Endothelial cell of umbilical vein (primary cell): Measurements from ENCODE around the gene CLCN2. TPM values are rescaled to one million over a fixed set of nuclear protein-coding genes. Genes with fewer than 3 reads are reported as not detected.

Source experiments
- BruUV-seq: library from RNA; stranded (reverse); fragments of 400-500 nt; replicated peaks from 2 replicates; lab custom pipeline; 2021; lab: Mats Ljungman, UMichigan
- CTCF ChIA-PET: fragments of 300-600, 350-600 bp; sonication (Branson Sonifier 250); formaldehyde crosslinking; loops from one replicate; lab custom pipeline; 2021; ENCODE audit warnings: antibody characterized with exemption, inconsistent platforms; lab: Charles Lee
- POLR2A ChIA-PET: fragments of 300-600, 350-600 bp; sonication (Branson Sonifier 250); formaldehyde crosslinking; loops from one replicate; lab custom pipeline; 2021; ENCODE audit warnings: antibody characterized with exemption, inconsistent platforms; lab: Charles Lee
- DNase-seq: peaks from one replicate; pipeline ENCODE4 v3.0.0-alpha.2; 2011; ENCODE audit warnings: low read depth, low spot score
- FAIRE-seq: peaks from 2 replicates; lab custom pipeline; 2011; peaks lifted over from hg19 to GRCh38; lab: Jason Lieb, UNC
- H2AFZ ChIP-seq: 2 replicates; pipeline ENCODE4 v1.6.0; 2012; ENCODE audit warnings: low read depth, low read length, control low read depth, inconsistent platforms
- H3K27ac ChIP-seq: 2 replicates; pipeline ENCODE4 v1.5.1; 2011; ENCODE audit warnings: low read depth, mild to moderate bottlenecking, control low read depth, low read length, moderate library complexity; ENCODE audit not compliant: insufficient read depth
- H3K27me3 ChIP-seq, 2 experiments: 2 replicates each; pipeline versions ENCODE4 v1.6.0 to v1.6.1; 2011; ENCODE audit warnings: low read length in 2 of 2, mixed read lengths in 1 of 2; ENCODE audit not compliant: control insufficient read depth in 2 of 2, insufficient read depth in 2 of 2
- H3K36me3 ChIP-seq, 2 experiments: 2 replicates in 1 of 2; 3 replicates in 1 of 2; pipeline ENCODE4 v1.5.1; 2011; ENCODE audit warnings: low read length in 2 of 2, mild to moderate bottlenecking in 1 of 2, moderate library complexity in 1 of 2; ENCODE audit not compliant: control insufficient read depth in 2 of 2, insufficient read depth in 2 of 2; ENCODE audit errors: extremely low read depth in 1 of 2
- H3K4me1 ChIP-seq: 3 replicates; pipeline ENCODE4 v1.5.1; 2011; ENCODE audit warnings: mild to moderate bottlenecking, low read length; ENCODE audit not compliant: control insufficient read depth, insufficient read depth; ENCODE audit errors: extremely low read depth
- H3K4me2 ChIP-seq: 2 replicates; pipeline ENCODE4 v1.6.1; 2011; ENCODE audit warnings: low read length, control low read depth, mixed read lengths; ENCODE audit not compliant: insufficient read depth
- H3K4me3 ChIP-seq, 3 experiments: fragments of 200-600 bp in 1 of 3; sonication (generic), shearing (Covaris generic) in 1 of 3; replicated peaks in 1 of 3; 2 replicates each; pipeline ENCODE4 v1.5.1; 2011 to 2016; ENCODE audit warnings: control low read depth in 3 of 3, low read length in 3 of 3, mild to moderate bottlenecking in 2 of 3, inconsistent platforms in 1 of 3, low read depth in 1 of 3, moderate library complexity in 1 of 3; ENCODE audit not compliant: insufficient read depth in 1 of 3
- H3K79me2 ChIP-seq: 2 replicates; pipeline ENCODE4 v1.6.0; 2012; ENCODE audit warnings: low read length, inconsistent platforms; ENCODE audit not compliant: control insufficient read depth, insufficient read depth
- H3K9ac ChIP-seq: replicated peaks from 2 replicates; pipeline ENCODE3; 2011; ENCODE audit warnings: low read length, control low read depth; ENCODE audit not compliant: insufficient read depth; ENCODE audit errors: extremely low read depth
- H3K9me1 ChIP-seq: replicated peaks from 3 replicates; pipeline ENCODE4 v1.6.0; 2011; ENCODE audit warnings: mild to moderate bottlenecking, low read length; ENCODE audit not compliant: control insufficient read depth, insufficient read depth; ENCODE audit errors: extremely low read depth
- H3K9me3 ChIP-seq: replicated peaks from 2 replicates; pipeline ENCODE4 v1.5.1; 2012; ENCODE audit warnings: low read length, inconsistent platforms; ENCODE audit not compliant: control insufficient read depth, insufficient read depth
- H4K20me1 ChIP-seq: replicated peaks from 2 replicates; pipeline ENCODE3; 2011; ENCODE audit warnings: mild to moderate bottlenecking, low read length; ENCODE audit not compliant: control insufficient read depth, insufficient read depth; ENCODE audit errors: extremely low read depth
- EZH2 ChIP-seq: IDR thresholded peaks from 2 replicates; pipeline ENCODE4 v1.6.1; 2012; ENCODE audit warnings: borderline replicate concordance, low read depth, mild to moderate bottlenecking, moderate library complexity, low read length, inconsistent platforms; ENCODE audit not compliant: severe bottlenecking
- FOS ChIP-seq: IDR thresholded peaks from 2 replicates; pipeline ENCODE4 v1.6.1; 2011; ENCODE audit warnings: mild to moderate bottlenecking, low read length, moderate library complexity, borderline replicate concordance; ENCODE audit not compliant: insufficient read depth
- JUN ChIP-seq: IDR thresholded peaks from 2 replicates; pipeline ENCODE4 v1.6.1; 2011; ENCODE audit warnings: borderline replicate concordance, low read depth; ENCODE audit not compliant: insufficient read length, insufficient read depth
- MYC ChIP-seq: IDR thresholded peaks from one replicate; pipeline ENCODE4 v1.6.1; 2011; ENCODE audit warnings: mild to moderate bottlenecking, low read depth, low read length
- dilution Hi-C: fragments of 300-500 bp; cut with MboI; formaldehyde crosslinking; loops from one replicate; pipeline ENCODE4 v1.15.0; 2019; ENCODE audit warnings: low sequenced_read_pairs; ENCODE audit not compliant: extremely low pct_ligation_motif_present
- intact Hi-C: fragments of 100-400 bp; cut with micrococcal nuclease; formaldehyde crosslinking; loops from one replicate; pipeline ENCODE4 v1.10.0; 2022
- polyA plus RNA-seq, 4 experiments: library from polyadenylated mRNA; depleted of rRNA in 3 of 4; stranded (reverse) in 3 of 4; unstranded in 1 of 4; fragments of >200 nt; gene quantifications; 2 replicates each; pipeline versions ENCODE4 v1.2.1 to v1.2.3, GENCODE V29; 2011 to 2012; ENCODE audit warnings: missing spikeins in 1 of 4
- total RNA-seq: library from RNA; stranded (reverse); gene quantifications from 2 replicates; pipeline ENCODE4 v1.2.3, GENCODE V29; 2021
- TF ChIP-seq, protein P1 (sequence below): IDR thresholded peaks from 2 replicates; pipeline ENCODE4 v1.6.1; 2011; ENCODE audit not compliant: insufficient read depth, insufficient read length

The CLCN2 gene
- total and polyA plus RNA-seq, 2 donors (not counting 3 experiments of a cell fraction or from before 2014, with no cell fraction given) = 3.5 to 6.5 TPM

DNA sequence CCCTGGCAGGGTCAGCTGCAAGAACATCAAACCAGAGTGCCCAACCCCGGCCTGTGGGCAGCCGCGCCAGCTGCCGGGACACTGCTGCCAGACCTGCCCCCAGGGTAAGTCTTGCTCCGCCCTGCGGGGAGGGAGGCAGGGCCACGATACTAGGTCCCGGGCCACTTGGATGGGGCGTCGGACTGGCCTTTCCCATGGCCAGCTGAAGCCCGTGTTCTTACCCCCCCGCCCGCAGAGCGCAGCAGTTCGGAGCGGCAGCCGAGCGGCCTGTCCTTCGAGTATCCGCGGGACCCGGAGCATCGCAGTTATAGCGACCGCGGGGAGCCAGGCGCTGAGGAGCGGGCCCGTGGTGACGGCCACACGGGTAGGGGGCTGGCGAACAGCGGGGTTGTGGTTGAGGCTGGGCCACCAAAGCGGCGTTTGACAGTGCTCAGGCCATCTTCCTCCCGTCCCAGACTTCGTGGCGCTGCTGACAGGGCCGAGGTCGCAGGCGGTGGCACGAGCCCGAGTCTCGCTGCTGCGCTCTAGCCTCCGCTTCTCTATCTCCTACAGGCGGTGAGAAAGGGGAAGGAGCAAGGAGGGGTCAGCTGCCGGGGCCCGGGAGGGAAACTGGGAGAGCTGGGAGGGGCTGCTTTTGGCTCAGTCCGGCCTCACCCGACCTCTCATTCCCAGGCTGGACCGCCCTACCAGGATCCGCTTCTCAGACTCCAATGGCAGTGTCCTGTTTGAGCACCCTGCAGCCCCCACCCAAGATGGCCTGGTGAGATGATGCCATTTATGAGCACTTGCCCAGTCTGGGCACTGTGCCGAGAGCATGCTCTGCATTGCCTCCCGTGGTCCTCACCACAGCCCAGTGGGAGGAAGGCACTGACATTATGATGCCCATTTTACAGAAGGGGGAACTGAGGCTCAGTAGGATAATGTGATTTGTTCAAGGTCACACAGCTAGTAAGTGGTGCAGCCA is 20.1 kb upstream of the CLCN2 start:
- intact Hi-C loops (loop anchor here (5.0 kb wide), 1 partner anchor 359 kb away; no protein-coding TSS in a partner anchor), dilution Hi-C loops (no loop called here)
- ChIA-PET POLR2A (no interaction called here), CTCF (interaction anchor here (0.6 to 3.0 kb wide), 2 partner anchors 10 to 85 kb away, joined by 3 to 21 read pairs; no protein-coding TSS in a partner anchor)
- BruUV-seq = no TSS peak
- Histone ChIP-seq H3K9me1 (no peaks in the 10 kb centered on the region), H3K36me3 (no peaks in the 10 kb centered on the region), H2AFZ (peak overlapping the region; percentile 53), H3K4me3 (no peak overlapping the region), H3K4me2 (peak overlapping the region; percentile 49), H3K9me3 (no peaks in the 10 kb centered on the region), H3K79me2 (no peaks in the 10 kb centered on the region), H3K9ac (no peak overlapping the region), H4K20me1 (no peaks in the 10 kb centered on the region), H3K27me3 (peaks cover 36 to 48% of the 10 kb centered on the region in 2 experiments), H3K27ac (no peak overlapping the region), H3K4me1 (peaks cover 10% of the 10 kb centered on the region)
- DNase-seq = no peak
- FAIRE-seq = no peak
- TF ChIP-seq JUN (no peak), FOS (no peak), EZH2 (peak; percentile 87), MYC (no peak)

DNA sequence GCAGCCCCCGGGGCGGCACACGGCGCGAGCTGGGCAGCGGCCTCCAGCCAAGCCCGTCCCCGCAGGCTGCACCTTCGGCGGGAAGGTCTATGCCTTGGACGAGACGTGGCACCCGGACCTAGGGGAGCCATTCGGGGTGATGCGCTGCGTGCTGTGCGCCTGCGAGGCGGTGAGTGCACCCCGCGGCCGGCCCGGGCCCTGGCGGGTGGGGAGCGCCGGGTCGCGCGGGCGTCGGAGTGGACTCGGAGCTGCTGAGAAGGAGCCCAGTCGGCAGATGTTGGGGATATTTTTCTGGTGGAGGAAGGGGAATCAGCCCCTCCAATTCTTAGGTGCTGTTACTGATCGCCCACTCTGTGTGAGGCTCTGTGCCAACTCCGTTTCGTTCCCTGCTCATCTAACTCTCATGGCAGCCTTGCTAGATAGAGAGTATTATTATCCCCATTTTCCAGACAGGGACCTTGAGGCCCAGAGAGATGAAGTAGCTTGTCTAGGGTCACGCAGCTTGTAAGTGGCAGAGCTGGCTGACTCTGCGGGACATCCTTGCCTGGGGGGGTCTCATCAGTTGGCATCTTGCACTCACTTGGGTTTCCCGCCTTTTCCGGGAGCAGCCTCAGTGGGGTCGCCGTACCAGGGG is 19.3 kb upstream of the CLCN2 start:
- FAIRE-seq = no peak

More for the DNA sequence above, 19.3 kb upstream of the CLCN2 start:
- no peaks in the 10 kb centered on the region for H3K9me3 ChIP-seq
- POLR2A ChIA-PET = no interaction called here
- H3K4me3 ChIP-seq = peak overlapping the region in 1 of 3 experiments; percentile 10
- H3K27me3 ChIP-seq = peaks cover 40 to 48% of the 10 kb centered on the region in 2 experiments
- CTCF ChIA-PET = interaction anchor here (0.6 to 3.0 kb wide), 2 partner anchors 9 to 86 kb away, joined by 3 to 21 read pairs; no protein-coding TSS in a partner anchor
- H4K20me1 ChIP-seq = no peaks in the 10 kb centered on the region
- no peaks in the 10 kb centered on the region for H3K9me1 ChIP-seq
- TF ChIP-seq, protein P1, sequence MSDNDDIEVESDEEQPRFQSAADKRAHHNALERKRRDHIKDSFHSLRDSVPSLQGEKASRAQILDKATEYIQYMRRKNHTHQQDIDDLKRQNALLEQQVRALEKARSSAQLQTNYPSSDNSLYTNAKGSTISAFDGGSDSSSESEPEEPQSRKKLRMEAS = no peak
- TF ChIP-seq EZH2 = peak; percentile 100
- no peak overlapping the region for H3K9ac ChIP-seq
- BruUV-seq = no TSS peak
- no peak overlapping the region for H3K27ac ChIP-seq
- peak overlapping the region; percentile 49 for H3K4me2 ChIP-seq
- dilution Hi-C loops (no loop called here), intact Hi-C loops (loop anchor here (5.0 kb wide), 1 partner anchor 358 kb away; no protein-coding TSS in a partner anchor)
- H3K4me1 ChIP-seq = peaks cover 10% of the 10 kb centered on the region
- H3K36me3 ChIP-seq = no peaks in the 10 kb centered on the region
- H2AFZ ChIP-seq = peak overlapping the region; percentile 53
- DNase-seq = no peak
- H3K79me2 ChIP-seq = no peaks in the 10 kb centered on the region
